K562 (cell line): Measurements from ENCODE around the gene DIMT1. TPM values are rescaled to one million over a fixed set of nuclear protein-coding genes. Genes with fewer than 3 reads are reported as not detected.
A peak's percentile ranks its signal among the peaks of the same experiment; 100 is the strongest.

Source experiments
- ATAC-seq: fragments of 200-7000 bp; cut with Tn5 transposase; 3 replicates; pipeline ENCODE4 v1.9.1; 2020; ENCODE audit warnings: moderate library complexity
- BruUV-seq: library from RNA; stranded (reverse); fragments of 400-500 nt; replicated peaks from 2 replicates; lab custom pipeline; 2021; lab: Mats Ljungman, UMichigan
- CTCF ChIA-PET: fragments of 300-600 bp; formaldehyde crosslinking; extraction: SDS; loops from one replicate; lab custom pipeline; 2021; ENCODE audit warnings: low intra/inter-chr PET ratio; lab: Yijun Ruan, JAX
- POLR2A ChIA-PET: fragments of 300-600, 350-650 bp; sonication (Branson Sonifier 250); formaldehyde crosslinking; extraction: SDS; loops from one replicate; lab custom pipeline; 2021; ENCODE audit warnings: antibody characterized with exemption, inconsistent platforms; lab: Yijun Ruan, JAX
- DNase-seq, 4 experiments: peaks; one replicate each; pipeline versions ENCODE4 v3.0.0 to v3.0.0-alpha.2; 2011 to 2018; ENCODE audit warnings: low spot score in 3 of 4, mixed read lengths in 3 of 4; ENCODE audit errors: extremely low read depth in 1 of 4
- FAIRE-seq: peaks from 2 replicates; lab custom pipeline; 2011; peaks lifted over from hg19 to GRCh38; lab: Jason Lieb, UNC
- H2AFZ ChIP-seq: 2 replicates; pipeline ENCODE4 v1.6.0; 2011; ENCODE audit warnings: low read depth, low read length, control low read depth, inconsistent platforms
- H3K27ac ChIP-seq: fragments of 200-600 bp; 3 replicates; pipeline ENCODE4 v1.8.0; 2011; ENCODE audit warnings: low read depth, mild to moderate bottlenecking, control low read depth, inconsistent platforms, low read length, moderate library complexity, mixed read lengths; ENCODE audit errors: extremely low read depth
- H3K27me3 ChIP-seq, 2 experiments: fragments of 300-600 bp in 1 of 2; 2 replicates in 1 of 2; 3 replicates in 1 of 2; pipeline versions ENCODE4 v1.6.0 to v1.8.0; 2011; ENCODE audit warnings: inconsistent platforms in 2 of 2, low read length in 2 of 2, mild to moderate bottlenecking in 1 of 2, mixed read lengths in 1 of 2, moderate library complexity in 1 of 2; ENCODE audit not compliant: control insufficient read depth in 2 of 2, insufficient read depth in 2 of 2
- H3K36me3 ChIP-seq: fragments of 300-600 bp; 3 replicates; pipeline ENCODE4 v1.8.0; 2011; ENCODE audit warnings: mild to moderate bottlenecking, low read length, inconsistent platforms; ENCODE audit not compliant: control insufficient read depth, insufficient read depth
- H3K4me1 ChIP-seq, 2 experiments: fragments of 200-600 bp in 1 of 2; replicated peaks in 1 of 2; 2 replicates in 1 of 2; 3 replicates in 1 of 2; pipeline versions ENCODE4 v1.5.1 to v1.8.0; 2011; ENCODE audit warnings: inconsistent platforms in 2 of 2, low read length in 2 of 2, mild to moderate bottlenecking in 1 of 2, mixed read lengths in 1 of 2, moderate library complexity in 1 of 2; ENCODE audit not compliant: control insufficient read depth in 2 of 2, insufficient read depth in 2 of 2
- H3K4me2 ChIP-seq: 2 replicates; pipeline ENCODE4 v1.6.1; 2011; ENCODE audit warnings: low read length, control low read depth, inconsistent platforms, mixed read lengths; ENCODE audit not compliant: insufficient read depth
- H3K4me3 ChIP-seq: fragments of 200-600 bp; sonication (generic), shearing (Covaris generic); 2 replicates; pipeline ENCODE4 v1.5.1; 2016; ENCODE audit warnings: control low read depth, inconsistent platforms
- H3K79me2 ChIP-seq: fragments of 200-600 bp; 3 replicates; pipeline ENCODE4 v1.8.0; 2011; ENCODE audit warnings: low read length, inconsistent platforms; ENCODE audit not compliant: control insufficient read depth, insufficient read depth
- H3K9ac ChIP-seq, 2 experiments: 2 replicates each; pipeline versions ENCODE4 v1.6.0 to v1.6.1; 2011; ENCODE audit warnings: low read depth in 2 of 2, low read length in 2 of 2, control low read depth in 1 of 2, inconsistent platforms in 1 of 2, mild to moderate bottlenecking in 1 of 2, mixed read lengths in 1 of 2; ENCODE audit not compliant: insufficient read depth in 1 of 2
- H3K9me1 ChIP-seq: one replicate; pipeline ENCODE4 v1.6.0; 2011; ENCODE audit warnings: inconsistent platforms, mild to moderate bottlenecking, low read length, moderate library complexity; ENCODE audit not compliant: control insufficient read depth, insufficient read depth
- H3K9me3 ChIP-seq: replicated peaks from 2 replicates; pipeline ENCODE4 v1.5.1; 2011; ENCODE audit warnings: low read depth, low read length, inconsistent platforms; ENCODE audit not compliant: control insufficient read depth, insufficient read depth
- H4K20me1 ChIP-seq: replicated peaks from 2 replicates; pipeline ENCODE4 v1.6.1; 2011; ENCODE audit warnings: low read length, inconsistent platforms, mixed read lengths; ENCODE audit not compliant: control insufficient read depth, insufficient read depth
- BRCA1 ChIP-seq, 2 experiments: fragments of 450-650 bp in 1 of 2; sonication (generic) in 1 of 2; formaldehyde crosslinking in 1 of 2; IDR thresholded peaks; 2 replicates each; pipeline versions ENCODE4 v1.5.0 to v1.6.1; 2017 to 2020; ENCODE audit warnings: mild to moderate bottlenecking in 1 of 2, missing genetic modification reagents in 1 of 2
- ELF1 ChIP-seq: fragments of 200-800 bp; sonication (Bioruptor generic); IDR thresholded peaks from 2 replicates; pipeline ENCODE4 v1.6.1; 2016; ENCODE audit warnings: missing genetic modification characterization, missing compliant biosample characterization
- JUN ChIP-seq, 2 experiments: sonication (generic) in 1 of 2; formaldehyde crosslinking in 1 of 2; IDR thresholded peaks; 2 replicates each; pipeline versions ENCODE4 v1.6.1 to v1.8.0; 2012 to 2022; ENCODE audit warnings: borderline replicate concordance in 2 of 2, mild to moderate bottlenecking in 2 of 2, improper control_type of control experiment in 1 of 2, low read depth in 1 of 2, low read length in 1 of 2, missing genetic modification reagents in 1 of 2
- L3MBTL2 ChIP-seq: fragments of 450-650 bp; IDR thresholded peaks from 2 replicates; pipeline ENCODE4 v1.6.1; 2016; ENCODE audit warnings: mild to moderate bottlenecking, moderate library complexity
- NR2F6 ChIP-seq: fragments of 450-650 bp; formaldehyde crosslinking; IDR thresholded peaks from 2 replicates; pipeline ENCODE4 v1.4.0; 2020; ENCODE audit warnings: mild to moderate bottlenecking
- PTBP1 ChIP-seq: fragments of 200-400 bp; formaldehyde crosslinking; IDR thresholded peaks from 2 replicates; pipeline ENCODE4 v1.6.1; 2017; ENCODE audit warnings: low read depth, low read length
- RFX5 ChIP-seq: IDR thresholded peaks from 2 replicates; pipeline ENCODE4 v1.6.1; 2011; ENCODE audit warnings: low read depth, mild to moderate bottlenecking, improper control_type of control experiment, low read length
- SIN3B ChIP-seq: fragments of 450-650 bp; IDR thresholded peaks from 2 replicates; pipeline ENCODE4 v1.6.1; 2017; ENCODE audit warnings: low read depth, mild to moderate bottlenecking, moderate library complexity
- ZFP36 ChIP-seq: fragments of 150-350 bp; IDR thresholded peaks from 2 replicates; pipeline ENCODE4 v1.6.1; 2018; ENCODE audit warnings: low read length, low read depth; ENCODE audit not compliant: partially characterized antibody
- WGBS: fragments of 100-300 bp; shearing (Covaris generic); methylation state at CpG from one replicate; pipeline ENCODE4 v1.1.6; 2016; ENCODE audit warnings: low coverage, mixed read lengths; ENCODE audit not compliant: insufficient coverage; ENCODE audit errors: missing lambda C conversion rate; 5-methylcytosine and 5-hydroxymethylcytosine counted together
- in situ Hi-C: fragments of 300-500 bp; cut with MboI; formaldehyde crosslinking; loops from 4 replicates; pipeline ENCODE4 v1.15.0; 2018; ENCODE audit warnings: inconsistent platforms, mixed read lengths
- intact Hi-C: fragments of 100-400 bp; cut with micrococcal nuclease; formaldehyde crosslinking; loops from 2 replicates; pipeline ENCODE4 v1.14.2; 2022
- polyA plus RNA-seq, 8 experiments: library from polyadenylated mRNA; depleted of rRNA in 4 of 8; stranded (reverse) in 5 of 8; unstranded in 3 of 8; fragments of >200 nt; fragmentation: Nextera tagmentation in 2 of 8; fragmentation: Illumina TruSeq in 1 of 8; extraction: Ambion mirVana in 2 of 8; extraction: Trizol in 1 of 8; gene quantifications; 2 replicates each; pipeline versions ENCODE4 v1.2.1 to v1.2.3, GENCODE V29; 2011 to 2014; ENCODE audit warnings: inconsistent platforms in 1 of 8, missing spikeins in 1 of 8
- total RNA-seq, 7 experiments: library from RNA; depleted of rRNA in 6 of 7; stranded (reverse); fragments of >200 nt in 6 of 7; fragmentation: Illumina TruSeq in 2 of 7; extraction: Trizol in 2 of 7; gene quantifications; 2 replicates each; pipeline versions ENCODE4 v1.2.1 to v1.2.3, GENCODE V29; 2011 to 2021; ENCODE audit warnings: low replicate concordance in 1 of 7

Gene DIMT1
- total and polyA plus RNA-seq, 9 of the 15 experiments (the other 6 are each of a cell fraction or from before 2014, with no cell fraction given), result 28.9 to 85.3 (median 54.1) TPM

GRCh38 chr5:62413711-62414110, 10.0 kb upstream of the DIMT1 start:
- peak; percentile 6; the same call in 2 of the 3 replicates for ATAC-seq
- TF ChIP-seq PTBP1 (no peak), SIN3B (0 out of 2 replicates have a peak, but pooled peaks have one; percentile 20)
- TF ChIP-seq, all 486 proteins: peak for 1
- ChIA-PET CTCF (no interaction called here), POLR2A (interaction anchor here (0.9 to 4.6 kb wide), 5 partner anchors 8 to 30 kb away, joined by 3 to 70 read pairs (median 10); partner anchors contain the start of gene DIMT1)
- H3K4me2 ChIP-seq, result peak overlapping the region; percentile 99
- DNase-seq, result no peak
- intact Hi-C loops (no loop called here), in situ Hi-C loops (no loop called here)
- H3K79me2 ChIP-seq, result peaks cover 62% of the 10 kb centered on the region
- no peak overlapping the region for H2AFZ ChIP-seq
- BruUV-seq, result no TSS peak
- H3K9me3 ChIP-seq, result no peaks in the 10 kb centered on the region
- H4K20me1 ChIP-seq, result no peaks in the 10 kb centered on the region
- peaks cover 23% of the 10 kb centered on the region; the same call in 2 of the 3 replicates for H3K36me3 ChIP-seq
- H3K4me3 ChIP-seq, result peak overlapping the region; percentile 86
- peaks cover 28 to 29% of the 10 kb centered on the region in 2 experiments; a peak in 4 of 5 replicates for H3K4me1 ChIP-seq
- H3K9me1 ChIP-seq, result no peaks in the 10 kb centered on the region
- no peaks in the 10 kb centered on the region for H3K27me3 ChIP-seq
- FAIRE-seq, result no peak
- WGBS, result 8% methylated on average over 3 of the region's 3 CpGs
- peak overlapping the region; percentile 87 for H3K27ac ChIP-seq
- H3K9ac ChIP-seq, result peak overlapping the region in 1 of 2 experiments; percentile 84; a peak in 3 of 4 replicates

- FAIRE-seq, result peak; percentile 99
- TF ChIP-seq BRCA1 (IDR thresholded peaks at IDR 0.05) (no peak), BRCA1 (CRISPR knock-in tag; IDR thresholded peaks at IDR 0.05) (no peak), ELF1 (tag) (no peak), ZFP36 (no peak), JUN (IDR thresholded peaks at IDR 0.05; ENCODE audit: borderline replicate concordance, low read depth, low read length) (no peak; the same call in 1 of the 2 replicates), JUN (CRISPR knock-in tag; IDR thresholded peaks at IDR 0.05; ENCODE audit: borderline replicate concordance) (no peak), L3MBTL2 (no peak), RFX5 (no peak), NR2F6 (peak; percentile 70; the same call in 1 of the 2 replicates)
Measured at GRCh38 chr5:62412549-62413329, 9.0 kb upstream of the DIMT1 start, which contains the start of gene IPO11. Gene IPO11 (plus strand): TSS chr5:62412763. CDS start chr5:62437280, 24,517 bp downstream.

More at GRCh38 chr5:62412549-62413329, 9.0 kb upstream of the DIMT1 start, which contains the start of gene IPO11:
- Histone ChIP-seq H3K4me1 (peaks cover 21 to 24% of the 10 kb centered on the region in 2 experiments; a peak in 4 of 5 replicates), H3K4me2 (peak within 1 kb of the TSS; percentile 99), H2AFZ (peak within 1 kb of the TSS; percentile 80), H3K27ac (peak within 1 kb of the TSS; percentile 87), H3K36me3 (peaks cover 16% of the 10 kb centered on the region; the same call in 2 of the 3 replicates), H3K9me1 (no peaks in the 10 kb centered on the region), H3K9ac (peak within 1 kb of the TSS; percentile 84 to 98), H3K4me3 (peak within 1 kb of the TSS; percentile 86), H3K9me3 (no peaks in the 10 kb centered on the region), H3K79me2 (peaks cover 52% of the 10 kb centered on the region), H4K20me1 (no peaks in the 10 kb centered on the region), H3K27me3 (no peaks in the 10 kb centered on the region)
- WGBS, result under 1% methylated on average over 57 of the region's 66 CpGs
- in situ Hi-C loops (no loop called here), intact Hi-C loops (no loop called here)
- BruUV-seq, result no TSS peak
- CTCF ChIA-PET, result no interaction called here
- peak; percentile 93 to 100 (median 96) for DNase-seq
- POLR2A ChIA-PET, result interaction anchor here (0.6 to 4.6 kb wide), 10 partner anchors 9 to 31 kb away, joined by 3 to 70 read pairs (median 3); partner anchors contain the start of gene DIMT1
- ATAC-seq, result peak; percentile 89
